Measurements from ENCODE around the gene NELL1. TPM values are rescaled to one million over a fixed set of nuclear protein-coding genes. Genes with fewer than 3 reads are reported as not detected.

Gene NELL1
- total and polyA plus RNA-seq, 7 experiments from 2014 or later: not detected

GRCh38 chr11:20909995-20910726 is 240.8 kb downstream of the NELL1 start:
- Histone ChIP-seq H3K27me3 (ENCODE audit: control insufficient read depth in 2 of 2, insufficient read depth in 2 of 2, low read length in 2 of 2) (no peaks in the 10 kb centered on the region), H3K36me3 (ENCODE audit: control insufficient read depth in 2 of 3, insufficient read depth in 3 of 3, low read length in 3 of 3) (no peaks in the 10 kb centered on the region), H3K4me1 (ENCODE audit: control insufficient read depth in 2 of 2, insufficient read depth in 2 of 2, low read length in 2 of 2) (no peaks in the 10 kb centered on the region), H3K4me3 (ENCODE audit: low read length) (no peak overlapping the region), H3K27ac (ENCODE audit: low read depth, low read length) (no peak overlapping the region), H3K9me3 (ENCODE audit: control insufficient read depth in 2 of 3, low read length in 3 of 3) (no peaks in the 10 kb centered on the region)
- CTCF ChIA-PET: interaction anchor here (0.6 kb wide), 1 partner anchor 1243 kb away, joined by 3 read pairs; no protein-coding TSS in a partner anchor
- Mint-ChIP-seq H3K27me3 (no peaks in the 10 kb centered on the region), H3K9me3 (peaks cover 0 to 13% (median 4%) of the 10 kb centered on the region in 11 donors), H3K27ac (no peak overlapping the region), H3K36me3 (no peaks in the 10 kb centered on the region), H3K4me1 (no peaks in the 10 kb centered on the region), H3K4me3 (no peak overlapping the region)
- intact Hi-C loops (cut with micrococcal nuclease): no loop called here
- ATAC-seq (no peak), DNase-seq (no peak)
- POLR2A ChIA-PET: no interaction called here

GRCh38 chr11:20910733-20911132 is 241.3 kb downstream of the NELL1 start:
- Histone ChIP-seq H3K27ac (ENCODE audit: low read depth, low read length) (no peak overlapping the region), H3K36me3 (ENCODE audit: control insufficient read depth in 2 of 3, insufficient read depth in 3 of 3, low read length in 3 of 3) (no peaks in the 10 kb centered on the region), H3K4me3 (ENCODE audit: low read length) (no peak overlapping the region), H3K9me3 (ENCODE audit: control insufficient read depth in 2 of 3, low read length in 3 of 3) (no peaks in the 10 kb centered on the region), H3K27me3 (ENCODE audit: control insufficient read depth in 2 of 2, insufficient read depth in 2 of 2, low read length in 2 of 2) (no peaks in the 10 kb centered on the region), H3K4me1 (ENCODE audit: control insufficient read depth in 2 of 2, insufficient read depth in 2 of 2, low read length in 2 of 2) (no peaks in the 10 kb centered on the region)
- no peaks in the 10 kb centered on the region for H3K27me3 Mint-ChIP-seq
- ATAC-seq (no peak), DNase-seq (no peak)
- H3K9me3 Mint-ChIP-seq: peaks cover 0 to 8% (median 2%) of the 10 kb centered on the region in 11 donors
- no peaks in the 10 kb centered on the region for H3K4me1 Mint-ChIP-seq
- ChIA-PET CTCF (no interaction called here), POLR2A (no interaction called here)
- intact Hi-C loops (cut with micrococcal nuclease): no loop called here
- H3K36me3 Mint-ChIP-seq: no peaks in the 10 kb centered on the region
- H3K27ac Mint-ChIP-seq: no peak overlapping the region
- no peak overlapping the region for H3K4me3 Mint-ChIP-seq

- intact Hi-C loops (cut with micrococcal nuclease): no loop called here
- no peak overlapping the region for H3K4me3 ChIP-seq (ENCODE audit: low read length)
- H3K4me1 ChIP-seq (ENCODE audit: control insufficient read depth in 2 of 2, insufficient read depth in 2 of 2, low read length in 2 of 2): no peaks in the 10 kb centered on the region
- no peak for DNase-seq
- H3K36me3 ChIP-seq (ENCODE audit: control insufficient read depth in 2 of 3, insufficient read depth in 3 of 3, low read length in 3 of 3): no peaks in the 10 kb centered on the region
- ChIA-PET POLR2A (no interaction called here), CTCF (no interaction called here)
- Mint-ChIP-seq H3K27ac (no peak overlapping the region), H3K4me1 (no peaks in the 10 kb centered on the region), H3K36me3 (no peaks in the 10 kb centered on the region), H3K4me3 (no peak overlapping the region), H3K9me3 (peaks cover 0 to 6% (median 2%) of the 10 kb centered on the region in 11 donors), H3K27me3 (no peaks in the 10 kb centered on the region)
- no peaks in the 10 kb centered on the region for H3K9me3 ChIP-seq (ENCODE audit: control insufficient read depth in 2 of 3, low read length in 3 of 3)
- ATAC-seq: no peak
- H3K27me3 ChIP-seq (ENCODE audit: control insufficient read depth in 2 of 2, insufficient read depth in 2 of 2, low read length in 2 of 2): no peaks in the 10 kb centered on the region
- H3K27ac ChIP-seq (ENCODE audit: low read depth, low read length): no peak overlapping the region
These were observed 242.9 kb downstream of the NELL1 start for GRCh38 chr11:20912065-20912821.

GRCh38 chr11:20912922-20913512 is 243.6 kb downstream of the NELL1 start:
- H3K27ac ChIP-seq (ENCODE audit: low read depth, low read length): no peak overlapping the region
- Mint-ChIP-seq H3K4me1 (no peaks in the 10 kb centered on the region), H3K4me3 (no peak overlapping the region), H3K9me3 (peaks cover 0 to 9% (median 2%) of the 10 kb centered on the region in 11 donors), H3K27ac (no peak overlapping the region), H3K27me3 (no peaks in the 10 kb centered on the region), H3K36me3 (no peaks in the 10 kb centered on the region)
- no peaks in the 10 kb centered on the region for H3K27me3 ChIP-seq (ENCODE audit: control insufficient read depth in 2 of 2, insufficient read depth in 2 of 2, low read length in 2 of 2)
- intact Hi-C loops (cut with micrococcal nuclease): no loop called here
- CTCF ChIA-PET: interaction anchor here (0.6 kb wide), 1 partner anchor 82 kb away, joined by 4 read pairs; no protein-coding TSS in a partner anchor
- no peak for ATAC-seq
- H3K4me1 ChIP-seq (ENCODE audit: control insufficient read depth in 2 of 2, insufficient read depth in 2 of 2, low read length in 2 of 2): no peaks in the 10 kb centered on the region
- POLR2A ChIA-PET: no interaction called here
- H3K36me3 ChIP-seq (ENCODE audit: control insufficient read depth in 2 of 3, insufficient read depth in 3 of 3, low read length in 3 of 3): no peaks in the 10 kb centered on the region
- no peak overlapping the region for H3K4me3 ChIP-seq (ENCODE audit: low read length)
- no peak for DNase-seq
- H3K9me3 ChIP-seq (ENCODE audit: control insufficient read depth in 2 of 3, low read length in 3 of 3): no peaks in the 10 kb centered on the region

- no peaks in the 10 kb centered on the region for H3K9me3 ChIP-seq (ENCODE audit: control insufficient read depth in 2 of 3, low read length in 3 of 3)
- no peaks in the 10 kb centered on the region for H3K36me3 ChIP-seq (ENCODE audit: control insufficient read depth in 2 of 3, insufficient read depth in 3 of 3, low read length in 3 of 3)
- no peak overlapping the region for H3K4me3 ChIP-seq (ENCODE audit: low read length)
- H3K4me1 ChIP-seq (ENCODE audit: control insufficient read depth in 2 of 2, insufficient read depth in 2 of 2, low read length in 2 of 2): no peaks in the 10 kb centered on the region
- no peak overlapping the region for H3K27ac ChIP-seq (ENCODE audit: low read depth, low read length)
- intact Hi-C loops (cut with micrococcal nuclease): no loop called here
- H3K36me3 Mint-ChIP-seq: no peaks in the 10 kb centered on the region
- no peak overlapping the region for H3K27ac Mint-ChIP-seq
- ATAC-seq (no peak), DNase-seq (no peak)
- POLR2A ChIA-PET: no interaction called here
- no peaks in the 10 kb centered on the region for H3K27me3 ChIP-seq (ENCODE audit: control insufficient read depth in 2 of 2, insufficient read depth in 2 of 2, low read length in 2 of 2)
- H3K4me3 Mint-ChIP-seq: no peak overlapping the region
- no peaks in the 10 kb centered on the region for H3K27me3 Mint-ChIP-seq
- CTCF ChIA-PET: no interaction called here
- H3K9me3 Mint-ChIP-seq: peaks cover 0 to 10% (median 0%) of the 10 kb centered on the region in 11 donors
- no peaks in the 10 kb centered on the region for H3K4me1 Mint-ChIP-seq
These were observed 247.9 kb downstream of the NELL1 start for GRCh38 chr11:20917306-20917705.

- H3K9me3 Mint-ChIP-seq: peaks cover 0 to 10% (median 0%) of the 10 kb centered on the region in 11 donors
- Histone ChIP-seq H3K9me3 (ENCODE audit: control insufficient read depth in 2 of 3, low read length in 3 of 3) (no peaks in the 10 kb centered on the region), H3K4me1 (ENCODE audit: control insufficient read depth in 2 of 2, insufficient read depth in 2 of 2, low read length in 2 of 2) (no peaks in the 10 kb centered on the region), H3K4me3 (ENCODE audit: low read length) (no peak overlapping the region), H3K27ac (ENCODE audit: low read depth, low read length) (no peak overlapping the region), H3K27me3 (ENCODE audit: control insufficient read depth in 2 of 2, insufficient read depth in 2 of 2, low read length in 2 of 2) (no peaks in the 10 kb centered on the region), H3K36me3 (ENCODE audit: control insufficient read depth in 2 of 3, insufficient read depth in 3 of 3, low read length in 3 of 3) (no peaks in the 10 kb centered on the region)
- no peak for ATAC-seq
- H3K36me3 Mint-ChIP-seq: peaks cover 0 to 6% (median 0%) of the 10 kb centered on the region in 5 donors
- H3K27me3 Mint-ChIP-seq: peaks cover 0 to 5% (median 0%) of the 10 kb centered on the region in 5 donors
- ChIA-PET CTCF (no interaction called here), POLR2A (no interaction called here)
- no peaks in the 10 kb centered on the region for H3K4me1 Mint-ChIP-seq
- DNase-seq: no peak
- H3K4me3 Mint-ChIP-seq: no peak overlapping the region
- no peak overlapping the region for H3K27ac Mint-ChIP-seq
- intact Hi-C loops (cut with micrococcal nuclease): no loop called here
These were observed 257.6 kb downstream of the NELL1 start for GRCh38 chr11:20926799-20927540.

All from naive thymus-derived CD4-positive, alpha-beta T cell (primary cell).